Stomach (tissue), 9 donors: ENCODE data around the gene GOLIM4. TPM values are rescaled to one million over a fixed set of nuclear protein-coding genes. Genes with fewer than 3 reads are reported as not detected.

ENCODE experiments used
- DNase-seq, 2 donors: peaks; one replicate each; pipeline versions ENCODE4 v3.0.0 to v3.0.0-alpha.2; 2013 to 2019
- H3K27ac ChIP-seq, 5 donors: fragments of 200-600 bp in 4 of 5; sonication (generic) in 4 of 5; one replicate each; pipeline ENCODE4 v1.5.1; 2013 to 2019; ENCODE audit warnings: mild to moderate bottlenecking in 1 of 5, moderate library complexity in 1 of 5
- H3K27me3 ChIP-seq, 3 donors: fragments of 200-600 bp; sonication (generic); one replicate each; pipeline ENCODE4 v1.5.1; 2017 to 2019; ENCODE audit warnings: mixed run types in 1 of 3
- H3K36me3 ChIP-seq, 4 donors: fragments of 200-600 bp; sonication (generic); 1 replicate in 3 of 4; 2 replicates in 1 of 4; pipeline ENCODE4 v1.5.1; 2016 to 2019
- H3K4me1 ChIP-seq, 4 donors: fragments of 200-600 bp; sonication (generic); one replicate each; pipeline ENCODE4 v1.5.1; 2016 to 2019
- H3K4me3 ChIP-seq, 4 donors: fragments of 200-600 bp; sonication (generic) in 3 of 4; one replicate each; pipeline ENCODE4 v1.5.1; 2016 to 2019; ENCODE audit warnings: mild to moderate bottlenecking in 1 of 4
- H3K9me3 ChIP-seq, 4 donors: fragments of 200-600 bp; sonication (generic); one replicate each; pipeline ENCODE4 v1.5.1; 2016 to 2019
- EP300 ChIP-seq: sonication (generic); formaldehyde crosslinking; IDR thresholded peaks from one replicate; pipeline ENCODE4 v1.6.1; 2017; ENCODE audit warnings: antibody characterized with exemption
- POLR2A ChIP-seq, 4 donors: fragments of 450-650 bp; IDR thresholded peaks; one replicate each; pipeline ENCODE4 v1.6.1; 2016; ENCODE audit warnings: antibody characterized with exemption in 4 of 4, control low read depth in 2 of 4, mild to moderate bottlenecking in 1 of 4, moderate library complexity in 1 of 4
- POLR2AphosphoS5 ChIP-seq, 3 donors: sonication (generic); formaldehyde crosslinking; IDR thresholded peaks; one replicate each; pipeline ENCODE4 v1.6.1; 2016; ENCODE audit warnings: antibody characterized with exemption in 3 of 3
- WGBS, 5 donors: extraction: QIAGEN DNeasy Blood & Tissue Kit in 3 of 5; methylation state at CpG; one replicate each; pipeline versions ENCODE4 v1.1.5 to v1.1.7; 2013 to 2018; 5-methylcytosine and 5-hydroxymethylcytosine counted together
- intact Hi-C: fragments of 100-400 bp; cut with DNase I; formaldehyde crosslinking; loops from one replicate; pipeline ENCODE4 v1.15.1; 2023; ENCODE audit warnings: low total_unique reads
- polyA plus RNA-seq, 3 donors: library from polyadenylated mRNA; stranded (reverse); fragments of 200-250 nt; gene quantifications; one replicate each; pipeline ENCODE4 v1.2.3, GENCODE V29; 2013
- total RNA-seq, 5 donors: library from RNA; depleted of rRNA; stranded (reverse); fragments of >200 nt; gene quantifications; one replicate each; pipeline versions ENCODE4 v1.1.0 to v1.2.3, GENCODE V29; 2014 to 2016
- TF ChIP-seq, protein P1 (sequence below), 7 experiments: fragments of 450-650 bp in 4 of 7; fragments of 200-600 bp in 3 of 7; sonication (generic) in 3 of 7; IDR thresholded peaks; one replicate each; pipeline ENCODE4 v1.5.1; 2016 to 2019; ENCODE audit warnings: antibody characterized with exemption in 7 of 7, control low read depth in 2 of 7, mild to moderate bottlenecking in 1 of 7
- donor health status: healthy with polysubstance abuse.
- donor health status: Bipolar disorder and iron deficiency.
- donor health status: healthy.

The GOLIM4 gene
- total and polyA plus RNA-seq, 8 donors, result 7.6 to 102 (median 25.0) TPM

DNA sequence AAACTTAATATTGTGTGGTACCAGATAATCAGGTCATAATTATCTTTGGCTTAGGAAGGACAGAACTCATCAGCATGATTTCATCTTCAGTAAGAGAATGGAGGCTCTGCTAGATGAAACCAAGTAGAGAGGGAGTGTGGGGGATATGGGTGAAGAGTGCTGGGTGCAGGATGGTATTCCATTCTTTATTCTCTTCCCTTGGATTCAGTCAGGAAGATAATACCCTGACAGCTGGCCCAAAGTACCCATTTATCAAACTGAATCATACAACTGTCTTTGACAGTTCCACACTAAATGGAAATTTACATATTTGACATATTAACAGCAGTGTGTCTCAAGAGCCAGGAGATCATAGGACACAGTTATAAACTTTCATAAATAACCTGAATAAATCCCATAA lies 44.7 kb downstream of the GOLIM4 start:
- H3K4me1 ChIP-seq, result peaks cover 12 to 69% (median 29%) of the 10 kb centered on the region in 4 donors
- no peak for TF ChIP-seq EP300
- no peak for TF ChIP-seq POLR2A (IDR thresholded peaks at IDR 0.05)
- no peak for TF ChIP-seq POLR2AphosphoS5 (IDR thresholded peaks at IDR 0.05)
- TF ChIP-seq, protein P1, sequence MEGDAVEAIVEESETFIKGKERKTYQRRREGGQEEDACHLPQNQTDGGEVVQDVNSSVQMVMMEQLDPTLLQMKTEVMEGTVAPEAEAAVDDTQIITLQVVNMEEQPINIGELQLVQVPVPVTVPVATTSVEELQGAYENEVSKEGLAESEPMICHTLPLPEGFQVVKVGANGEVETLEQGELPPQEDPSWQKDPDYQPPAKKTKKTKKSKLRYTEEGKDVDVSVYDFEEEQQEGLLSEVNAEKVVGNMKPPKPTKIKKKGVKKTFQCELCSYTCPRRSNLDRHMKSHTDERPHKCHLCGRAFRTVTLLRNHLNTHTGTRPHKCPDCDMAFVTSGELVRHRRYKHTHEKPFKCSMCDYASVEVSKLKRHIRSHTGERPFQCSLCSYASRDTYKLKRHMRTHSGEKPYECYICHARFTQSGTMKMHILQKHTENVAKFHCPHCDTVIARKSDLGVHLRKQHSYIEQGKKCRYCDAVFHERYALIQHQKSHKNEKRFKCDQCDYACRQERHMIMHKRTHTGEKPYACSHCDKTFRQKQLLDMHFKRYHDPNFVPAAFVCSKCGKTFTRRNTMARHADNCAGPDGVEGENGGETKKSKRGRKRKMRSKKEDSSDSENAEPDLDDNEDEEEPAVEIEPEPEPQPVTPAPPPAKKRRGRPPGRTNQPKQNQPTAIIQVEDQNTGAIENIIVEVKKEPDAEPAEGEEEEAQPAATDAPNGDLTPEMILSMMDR (IDR thresholded peaks at IDR 0.05), result no peak

DNA sequence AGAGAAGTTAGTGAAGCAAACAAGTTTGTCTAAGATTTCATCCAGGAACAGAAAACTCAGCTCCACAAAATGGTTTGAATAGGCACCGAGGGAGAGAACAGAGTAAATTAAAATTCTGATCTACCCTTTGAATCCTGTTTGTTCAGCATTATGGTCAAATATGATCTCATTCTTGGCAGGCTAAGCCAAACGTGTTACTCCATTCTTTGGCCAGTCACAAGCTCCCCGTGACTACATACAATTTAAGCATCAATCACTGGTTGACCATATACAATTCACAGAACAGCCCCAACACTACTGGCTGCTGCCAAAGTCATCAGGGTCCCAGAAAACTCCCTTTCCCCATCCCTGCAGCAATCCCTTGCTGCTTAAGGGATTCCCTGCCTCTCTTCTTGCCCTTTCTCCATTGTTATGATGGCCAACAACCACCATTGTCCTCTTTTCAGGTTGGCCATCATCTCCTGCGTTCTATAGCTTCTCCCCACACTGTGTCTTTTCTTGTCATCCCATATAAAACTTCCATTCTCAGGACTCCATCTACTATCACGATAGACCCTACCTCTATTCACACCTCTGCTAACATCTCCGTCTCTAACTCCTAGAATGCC lies 46.3 kb downstream of the GOLIM4 start:
- Histone ChIP-seq H3K27me3 (no peaks in the 10 kb centered on the region), H3K4me1 (peaks cover 12 to 78% (median 32%) of the 10 kb centered on the region in 4 donors), H3K9me3 (no peaks in the 10 kb centered on the region), H3K27ac (peak overlapping the region; percentile 20 to 79 (median 74)), H3K36me3 (no peaks in the 10 kb centered on the region), H3K4me3 (no peak overlapping the region)
- 56 to 61% (median 57%) methylated on average over 6 of the region's 6 CpGs for WGBS, 5 donors
- TF ChIP-seq, protein P1 (IDR thresholded peaks at IDR 0.05), result no peak
- TF ChIP-seq EP300 (no peak), POLR2AphosphoS5 (IDR thresholded peaks at IDR 0.05) (peak in 1 of 3 donors; percentile 41), POLR2A (IDR thresholded peaks at IDR 0.05) (no peak)
- intact Hi-C loops, result loop anchor here (5.0 kb wide), 1 partner anchor 118 kb away; no protein-coding TSS in a partner anchor
- peak in 1 of 2 donors; percentile 73 for DNase-seq

More for the DNA sequence above, 44.7 kb downstream of the GOLIM4 start:
- no peak overlapping the region for H3K4me3 ChIP-seq
- H3K27me3 ChIP-seq, result no peaks in the 10 kb centered on the region
- no peaks in the 10 kb centered on the region for H3K36me3 ChIP-seq
- DNase-seq, result no peak
- H3K27ac ChIP-seq, result peak overlapping the region in 1 of 5 donors; percentile 57
- no peaks in the 10 kb centered on the region for H3K9me3 ChIP-seq
- intact Hi-C loops, result no loop called here

DNA sequence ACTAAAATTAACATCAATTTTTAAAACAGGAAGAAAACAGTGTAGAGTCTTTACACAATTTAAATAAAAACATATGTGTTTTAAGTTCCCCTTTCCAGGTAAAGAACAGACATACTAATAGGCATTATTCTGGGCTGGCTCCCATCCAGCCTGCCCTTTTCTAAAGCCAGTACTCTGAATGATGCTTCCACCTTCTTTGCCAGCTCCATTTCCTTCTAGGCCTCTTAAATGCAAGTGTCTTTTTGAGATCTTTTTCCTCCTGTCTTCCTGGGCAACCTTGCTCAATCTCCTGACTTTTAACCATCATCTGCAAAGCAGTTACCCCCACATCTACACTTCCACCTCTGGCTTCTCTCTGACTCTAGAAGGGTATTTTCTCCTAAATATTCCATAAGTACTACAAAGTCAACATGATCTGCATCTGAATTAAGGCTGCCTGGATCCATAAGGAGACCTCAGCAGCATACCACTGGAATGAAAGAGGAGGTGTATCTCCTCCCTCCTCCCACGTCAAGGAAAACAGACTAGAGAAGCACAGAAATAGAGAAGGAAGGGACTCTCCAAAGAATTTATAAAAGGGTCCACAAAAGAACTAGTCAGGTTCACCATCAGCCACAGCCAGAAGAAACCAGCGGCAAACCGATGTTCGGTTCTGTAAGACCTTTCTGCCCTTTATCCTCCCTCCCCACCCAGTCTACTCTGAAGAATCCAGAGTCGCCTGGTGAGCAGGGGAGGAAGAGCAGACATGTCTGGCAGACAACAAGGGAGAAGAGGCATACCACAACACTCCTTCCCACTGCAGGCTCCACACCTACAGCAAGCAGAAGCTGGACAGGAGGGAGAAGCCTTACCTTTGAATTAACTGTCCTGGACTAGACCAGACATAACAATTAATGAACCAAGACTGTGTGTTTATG lies 47.1 kb downstream of the GOLIM4 start:
- Histone ChIP-seq H3K36me3 (no peaks in the 10 kb centered on the region), H3K27ac (peak overlapping the region; percentile 11 to 75 (median 44)), H3K4me1 (peaks cover 14 to 80% (median 35%) of the 10 kb centered on the region in 4 donors), H3K27me3 (no peaks in the 10 kb centered on the region), H3K4me3 (no peak overlapping the region), H3K9me3 (no peaks in the 10 kb centered on the region)
- 58 to 71% (median 65%) methylated on average over 5 of the region's 5 CpGs for WGBS, 5 donors
- intact Hi-C loops, result loop anchor here (5.0 kb wide), 1 partner anchor 119 kb away; no protein-coding TSS in a partner anchor
- TF ChIP-seq, protein P1 (IDR thresholded peaks at IDR 0.05), result no peak
- TF ChIP-seq EP300 (no peak), POLR2AphosphoS5 (IDR thresholded peaks at IDR 0.05) (no peak), POLR2A (IDR thresholded peaks at IDR 0.05) (no peak)
- no peak for DNase-seq

- Histone ChIP-seq H3K9me3 (no peaks in the 10 kb centered on the region), H3K27me3 (no peaks in the 10 kb centered on the region), H3K4me1 (peaks cover 14 to 80% (median 38%) of the 10 kb centered on the region in 4 donors), H3K4me3 (no peak overlapping the region), H3K36me3 (peaks cover 0 to 5% (median 2%) of the 10 kb centered on the region in 4 donors), H3K27ac (peak overlapping the region in 1 of 5 donors; percentile 75)
- DNase-seq, result no peak
- intact Hi-C loops, result loop anchor here (5.0 kb wide), 1 partner anchor 119 kb away; no protein-coding TSS in a partner anchor
- 76 to 83% (median 80%) methylated on average over 3 of the region's 3 CpGs for WGBS, 5 donors
- TF ChIP-seq EP300 (no peak), POLR2AphosphoS5 (IDR thresholded peaks at IDR 0.05) (no peak), POLR2A (IDR thresholded peaks at IDR 0.05) (no peak)
- TF ChIP-seq, protein P1 (IDR thresholded peaks at IDR 0.05), result no peak
Observed at GRCh38 chr3:168047936-168048335, 47.8 kb downstream of the GOLIM4 start.
